Ishikawa (cell line): Measurements from ENCODE around the gene DCST2.

Experiments
- CREB1 ChIP-seq: IDR thresholded peaks from 2 replicates; pipeline ENCODE4 v1.6.1; 2012; ENCODE audit warnings: low read depth
- EGR1 ChIP-seq: IDR thresholded peaks from 2 replicates; pipeline ENCODE4 v1.6.1; 2012
- EP300 ChIP-seq: IDR thresholded peaks from 2 replicates; pipeline ENCODE4 v1.6.1; 2012; ENCODE audit warnings: borderline replicate concordance
- FOXM1 ChIP-seq: IDR thresholded peaks from 2 replicates; pipeline ENCODE4 v1.6.1; 2012; ENCODE audit warnings: low read depth, borderline replicate concordance
- NFIC ChIP-seq: IDR thresholded peaks from 2 replicates; pipeline ENCODE4 v1.6.1; 2012
- RAD21 ChIP-seq: IDR thresholded peaks from 2 replicates; pipeline ENCODE4 v1.6.1; 2012; ENCODE audit warnings: low read depth
- REST ChIP-seq: IDR thresholded peaks from 2 replicates; pipeline ENCODE4 v1.6.1; 2012; ENCODE audit warnings: low read depth, mild to moderate bottlenecking
- TAF1 ChIP-seq: IDR thresholded peaks from 2 replicates; pipeline ENCODE4 v1.6.1; 2012; ENCODE audit warnings: low read depth, mild to moderate bottlenecking
- YY1 ChIP-seq: IDR thresholded peaks from 2 replicates; pipeline ENCODE4 v1.6.1; 2012; ENCODE audit warnings: low read depth
- TF ChIP-seq, protein P1 (sequence below): IDR thresholded peaks from 2 replicates; pipeline ENCODE4 v1.6.1; 2012

DNA sequence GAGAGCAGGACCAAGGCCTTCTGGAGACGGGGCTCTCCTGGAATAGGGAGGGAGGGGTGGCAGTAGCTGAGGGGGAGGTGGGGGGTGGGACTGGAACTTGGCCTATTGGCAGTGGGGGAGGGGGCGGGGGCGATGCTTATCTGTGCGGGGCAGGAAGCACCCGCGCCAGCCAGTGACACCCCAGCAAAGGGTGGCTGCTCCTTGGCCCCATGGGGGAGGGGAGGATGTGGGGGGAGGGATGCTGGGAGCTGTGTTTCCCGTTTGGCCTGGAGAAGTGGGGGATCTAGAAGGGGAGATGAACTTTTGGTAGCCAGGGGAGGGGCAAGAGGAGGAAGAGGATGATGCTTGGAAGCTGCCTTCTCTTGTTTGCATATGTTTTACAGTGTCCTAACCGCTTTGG, 19.9 kb downstream of the DCST2 start:
- TF ChIP-seq REST (no peak), TAF1 (no peak), EGR1 (no peak), CREB1 (no peak), RAD21 (no peak), NFIC (no peak), YY1 (no peak), EP300 (no peak), FOXM1 (no peak)
- TF ChIP-seq, protein P1, sequence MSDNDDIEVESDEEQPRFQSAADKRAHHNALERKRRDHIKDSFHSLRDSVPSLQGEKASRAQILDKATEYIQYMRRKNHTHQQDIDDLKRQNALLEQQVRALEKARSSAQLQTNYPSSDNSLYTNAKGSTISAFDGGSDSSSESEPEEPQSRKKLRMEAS: no peak
